Neural cell (in vitro differentiated cells): ENCODE measurements around the gene ATOH8. TPM values are rescaled to one million over a fixed set of nuclear protein-coding genes. Genes with fewer than 3 reads are reported as not detected.
"Not testable (repeated sequence)": the region's sequence is repeated elsewhere in the genome, so short reads cannot be mapped to it uniquely, and the experiment has no call there.

Source experiments
- H2AFZ ChIP-seq: fragments of 200-600, 300-800 bp; sonication (generic), shearing (Covaris generic); 2 replicates; pipeline ENCODE4 v1.6.0; 2014; ENCODE audit warnings: low read depth, mild to moderate bottlenecking, antibody characterized with exemption, low read length, moderate library complexity
- H3F3A ChIP-seq: fragments of 200-600 bp; shearing (Covaris generic); 2 replicates; pipeline ENCODE4 v1.6.1; 2016; ENCODE audit warnings: mild to moderate bottlenecking, moderate library complexity, mixed read lengths, antibody characterized with exemption, low read length; ENCODE audit not compliant: insufficient read depth, poor library complexity, severe bottlenecking
- H3K27ac ChIP-seq: fragments of 200-600, 300-800 bp; sonication (generic), shearing (Covaris generic); 2 replicates; pipeline ENCODE4 v1.5.1; 2014; ENCODE audit warnings: mild to moderate bottlenecking, low read length, moderate library complexity
- H3K27me3 ChIP-seq: fragments of 300-800, 200-600 bp; sonication (generic), shearing (Covaris generic); 2 replicates; pipeline ENCODE4 v1.6.0; 2014; ENCODE audit warnings: mild to moderate bottlenecking, low read depth, low read length, moderate library complexity; ENCODE audit not compliant: insufficient read depth
- H3K36me3 ChIP-seq: fragments of 300-800, 200-600 bp; sonication (generic), shearing (Covaris generic); 2 replicates; pipeline ENCODE4 v1.5.1; 2014; ENCODE audit warnings: mild to moderate bottlenecking, antibody characterized with exemption, low read length, moderate library complexity; ENCODE audit not compliant: insufficient read depth
- H3K4me2 ChIP-seq: fragments of 300-800, 200-600 bp; sonication (generic), shearing (Covaris generic); 2 replicates; pipeline ENCODE4 v1.6.0; 2014; ENCODE audit warnings: mild to moderate bottlenecking, low read length
- H3K4me3 ChIP-seq: fragments of 300-800, 200-600 bp; sonication (generic), shearing (Covaris generic); 2 replicates; pipeline ENCODE4 v1.5.1; 2014; ENCODE audit warnings: mild to moderate bottlenecking, low read length, moderate library complexity
- H3K79me2 ChIP-seq: fragments of 200-600 bp; shearing (Covaris generic); replicated peaks from 2 replicates; pipeline ENCODE4 v1.6.0; 2014; ENCODE audit warnings: mild to moderate bottlenecking, low read length, moderate library complexity; ENCODE audit not compliant: insufficient read depth
- H3K9ac ChIP-seq: fragments of 300-800, 200-600 bp; sonication (generic), shearing (Covaris generic); 2 replicates; pipeline ENCODE4 v1.6.1; 2016; ENCODE audit warnings: mild to moderate bottlenecking, low read length, mixed read lengths
- H3K9me2 ChIP-seq: fragments of 200-600 bp; shearing (Covaris generic); 2 replicates; pipeline ENCODE4 v1.6.1; 2016; ENCODE audit warnings: mild to moderate bottlenecking, low read length, mixed read lengths; ENCODE audit not compliant: insufficient read depth
- H3K9me3 ChIP-seq: fragments of 200-600, 300-800 bp; sonication (generic), shearing (Covaris generic); 2 replicates; pipeline ENCODE4 v1.6.1; 2016; ENCODE audit warnings: mild to moderate bottlenecking, mixed run types, low read length, moderate library complexity, mixed read lengths
- H4K20me1 ChIP-seq: fragments of 200-600 bp; shearing (Covaris generic); 2 replicates; pipeline ENCODE4 v1.6.1; 2016; ENCODE audit warnings: mild to moderate bottlenecking, mixed run types; ENCODE audit not compliant: insufficient read depth
- CTCF ChIP-seq: fragments of 450-650 bp; IDR thresholded peaks from 2 replicates; pipeline ENCODE4 v1.5.1; 2014; ENCODE audit warnings: antibody characterized with exemption, mild to moderate bottlenecking, moderate library complexity; ENCODE audit not compliant: poor library complexity, severe bottlenecking
- EP300 ChIP-seq: fragments of 450-650 bp; conservative IDR thresholded peaks from 2 replicates; pipeline ENCODE4 v1.6.1; 2014; ENCODE audit warnings: antibody characterized with exemption, mild to moderate bottlenecking, moderate library complexity; ENCODE audit not compliant: poor library complexity, severe bottlenecking
- EZH2 ChIP-seq: fragments of 200-600, 300-800 bp; shearing (Covaris generic), sonication (generic); IDR thresholded peaks from 2 replicates; pipeline ENCODE4 v1.6.1; 2014; ENCODE audit warnings: antibody characterized with exemption, low read length, borderline replicate concordance, mild to moderate bottlenecking; ENCODE audit not compliant: insufficient read depth, poor library complexity, severe bottlenecking
- MXI1 ChIP-seq: fragments of 450-650 bp; conservative IDR thresholded peaks from 2 replicates; pipeline ENCODE4 v1.6.1; 2014; ENCODE audit warnings: antibody characterized with exemption, mild to moderate bottlenecking; ENCODE audit not compliant: poor library complexity, severe bottlenecking
- POLR2AphosphoS5 ChIP-seq: IDR thresholded peaks from 2 replicates; pipeline ENCODE4 v1.6.1; 2012
- RAD21 ChIP-seq: fragments of 450-650 bp; conservative IDR thresholded peaks from 2 replicates; pipeline ENCODE4 v1.6.1; 2014; ENCODE audit warnings: antibody characterized with exemption, mild to moderate bottlenecking, moderate library complexity
- REST ChIP-seq: IDR thresholded peaks from 2 replicates; pipeline ENCODE4 v1.6.1; 2012; ENCODE audit warnings: borderline replicate concordance
- SMC3 ChIP-seq: fragments of 450-650 bp; conservative IDR thresholded peaks from 2 replicates; pipeline ENCODE4 v1.6.1; 2014; ENCODE audit warnings: antibody characterized with exemption, mild to moderate bottlenecking, moderate library complexity; ENCODE audit not compliant: poor library complexity
- TAF1 ChIP-seq: IDR thresholded peaks from 2 replicates; pipeline ENCODE4 v1.6.1; 2012; ENCODE audit warnings: low read depth
- polyA plus RNA-seq: library from polyadenylated mRNA; depleted of rRNA; stranded (reverse); fragments of >200 nt; gene quantifications from 2 replicates; pipeline ENCODE4 v1.2.3, GENCODE V29; 2014

Gene ATOH8
- polyA plus RNA-seq, 1 donor from 2014 or later: 1.6 TPM

- no peak overlapping the region for H3K4me2 ChIP-seq
- no peaks in the 10 kb centered on the region for H3K9me3 ChIP-seq
- H3K9me2 ChIP-seq: no peaks in the 10 kb centered on the region
- no peaks in the 10 kb centered on the region for H3K36me3 ChIP-seq
- no peak overlapping the region for H3K9ac ChIP-seq
- H2AFZ ChIP-seq: no peak overlapping the region
- no peaks in the 10 kb centered on the region for H3F3A ChIP-seq
- H3K27ac ChIP-seq: no peak overlapping the region
- no peaks in the 10 kb centered on the region for H3K79me2 ChIP-seq
- TF ChIP-seq MXI1: no peak
- TF ChIP-seq TAF1: no peak
- TF ChIP-seq SMC3: no peak
- TF ChIP-seq REST: no peak
- no peak for TF ChIP-seq EP300
- TF ChIP-seq RAD21: no peak
- no peak for TF ChIP-seq EZH2
- no peak for TF ChIP-seq POLR2AphosphoS5
- TF ChIP-seq CTCF: no peak
- no peaks in the 10 kb centered on the region for H3K27me3 ChIP-seq
- H4K20me1 ChIP-seq: no peaks in the 10 kb centered on the region
- H3K4me3 ChIP-seq: no peak overlapping the region
Measured at GRCh38 chr2:85712849-85713612, 40.8 kb upstream of the ATOH8 start.

GRCh38 chr2:85713836-85714235 is 40.0 kb upstream of the ATOH8 start:
- no peaks in the 10 kb centered on the region for H3K36me3 ChIP-seq
- H3K9me3 ChIP-seq: no peaks in the 10 kb centered on the region
- H3K4me2 ChIP-seq: no peak overlapping the region
- H3K79me2 ChIP-seq: no peaks in the 10 kb centered on the region
- no peak overlapping the region for H3K9ac ChIP-seq
- no peaks in the 10 kb centered on the region for H3K27me3 ChIP-seq
- no peak overlapping the region for H2AFZ ChIP-seq
- no peak overlapping the region for H3K27ac ChIP-seq
- TF ChIP-seq MXI1 (no peak), EP300 (no peak), TAF1 (no peak), REST (no peak), EZH2 (no peak), RAD21 (no peak), SMC3 (no peak), CTCF (no peak)
- H4K20me1 ChIP-seq: no peaks in the 10 kb centered on the region
- no peak overlapping the region for H3K4me3 ChIP-seq
- H3F3A ChIP-seq: no peaks in the 10 kb centered on the region
- H3K9me2 ChIP-seq: no peaks in the 10 kb centered on the region

- H3K9ac ChIP-seq, H3K27me3 ChIP-seq, H3K9me2 ChIP-seq: not testable (repeated sequence)
Measured at GRCh38 chr2:85714421-85714820, 39.4 kb upstream of the ATOH8 start.

More at GRCh38 chr2:85714421-85714820, 39.4 kb upstream of the ATOH8 start:
- not testable (repeated sequence) for H4K20me1 ChIP-seq, H3K27ac ChIP-seq, H3K4me2 ChIP-seq, H3K36me3 ChIP-seq, H3K4me3 ChIP-seq, H2AFZ ChIP-seq, H3F3A ChIP-seq, H3K9me3 ChIP-seq, H3K79me2 ChIP-seq
